PFSK-1 (cell line): ENCODE measurements around the gene PTER.

Experiments
- POLR2AphosphoS5 ChIP-seq: IDR thresholded peaks from 2 replicates; pipeline ENCODE4 v1.6.1; 2012; ENCODE audit warnings: low read depth, mild to moderate bottlenecking, control low read depth, low read length, moderate library complexity
- TAF1 ChIP-seq: IDR thresholded peaks from 2 replicates; pipeline ENCODE4 v1.6.1; 2012; ENCODE audit warnings: low read length, control low read depth, borderline replicate concordance; ENCODE audit not compliant: insufficient read depth
- TF ChIP-seq, protein P1 (sequence below), 2 experiments: IDR thresholded peaks; 2 replicates each; pipeline versions ENCODE4 v1.6.1 to v1.8.0; 2011 to 2012; ENCODE audit warnings: low read depth in 2 of 2, low read length in 2 of 2, control low read depth in 1 of 2, inconsistent platforms in 1 of 2, mild to moderate bottlenecking in 1 of 2, moderate library complexity in 1 of 2; ENCODE audit not compliant: insufficient read depth in 1 of 2

DNA sequence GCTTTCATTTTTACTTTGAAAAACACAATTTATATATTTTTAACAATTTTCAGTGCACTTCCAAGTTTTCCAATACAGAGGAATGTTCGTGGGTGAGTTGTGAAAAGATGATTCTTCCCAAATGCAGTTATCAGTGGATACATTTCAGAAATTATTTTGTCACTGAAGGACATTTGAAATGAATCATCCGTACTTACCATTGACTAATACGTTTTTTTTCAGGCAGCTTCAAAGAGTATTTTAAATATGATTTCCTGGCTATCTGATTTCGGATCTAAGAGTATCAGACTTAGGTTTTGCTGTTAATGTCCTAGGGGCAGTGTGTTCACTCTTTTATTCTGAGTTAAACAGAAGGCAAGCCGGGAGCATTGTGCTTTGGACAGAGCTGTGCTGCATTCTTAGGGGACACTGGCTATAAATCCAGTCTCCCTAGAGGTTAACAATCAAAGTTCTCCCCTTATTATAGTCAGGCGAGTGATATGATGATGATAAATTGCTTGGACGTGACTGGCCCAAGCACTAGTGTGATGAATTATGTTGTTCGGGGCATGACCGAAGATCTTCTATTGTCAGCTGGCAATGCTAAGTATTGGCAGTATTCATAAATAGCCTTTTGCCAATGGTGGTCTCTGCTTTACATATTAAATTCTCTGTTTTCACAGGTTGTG lies 4.5 kb downstream of the PTER start:
- no peak for TF ChIP-seq POLR2AphosphoS5
- no peak for TF ChIP-seq TAF1
- TF ChIP-seq, protein P1, sequence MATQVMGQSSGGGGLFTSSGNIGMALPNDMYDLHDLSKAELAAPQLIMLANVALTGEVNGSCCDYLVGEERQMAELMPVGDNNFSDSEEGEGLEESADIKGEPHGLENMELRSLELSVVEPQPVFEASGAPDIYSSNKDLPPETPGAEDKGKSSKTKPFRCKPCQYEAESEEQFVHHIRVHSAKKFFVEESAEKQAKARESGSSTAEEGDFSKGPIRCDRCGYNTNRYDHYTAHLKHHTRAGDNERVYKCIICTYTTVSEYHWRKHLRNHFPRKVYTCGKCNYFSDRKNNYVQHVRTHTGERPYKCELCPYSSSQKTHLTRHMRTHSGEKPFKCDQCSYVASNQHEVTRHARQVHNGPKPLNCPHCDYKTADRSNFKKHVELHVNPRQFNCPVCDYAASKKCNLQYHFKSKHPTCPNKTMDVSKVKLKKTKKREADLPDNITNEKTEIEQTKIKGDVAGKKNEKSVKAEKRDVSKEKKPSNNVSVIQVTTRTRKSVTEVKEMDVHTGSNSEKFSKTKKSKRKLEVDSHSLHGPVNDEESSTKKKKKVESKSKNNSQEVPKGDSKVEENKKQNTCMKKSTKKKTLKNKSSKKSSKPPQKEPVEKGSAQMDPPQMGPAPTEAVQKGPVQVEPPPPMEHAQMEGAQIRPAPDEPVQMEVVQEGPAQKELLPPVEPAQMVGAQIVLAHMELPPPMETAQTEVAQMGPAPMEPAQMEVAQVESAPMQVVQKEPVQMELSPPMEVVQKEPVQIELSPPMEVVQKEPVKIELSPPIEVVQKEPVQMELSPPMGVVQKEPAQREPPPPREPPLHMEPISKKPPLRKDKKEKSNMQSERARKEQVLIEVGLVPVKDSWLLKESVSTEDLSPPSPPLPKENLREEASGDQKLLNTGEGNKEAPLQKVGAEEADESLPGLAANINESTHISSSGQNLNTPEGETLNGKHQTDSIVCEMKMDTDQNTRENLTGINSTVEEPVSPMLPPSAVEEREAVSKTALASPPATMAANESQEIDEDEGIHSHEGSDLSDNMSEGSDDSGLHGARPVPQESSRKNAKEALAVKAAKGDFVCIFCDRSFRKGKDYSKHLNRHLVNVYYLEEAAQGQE (IDR thresholded peaks at IDR 0.05; ENCODE audit: insufficient read depth in 1 of 2, low read depth in 2 of 2, low read length in 2 of 2): no peak
